SK-N-SH (cell line): ENCODE measurements around the gene LMBR1.

Experiments
- EP300 ChIP-seq, 2 experiments: IDR thresholded peaks; 2 replicates each; pipeline versions ENCODE4 v1.4.0 to v1.6.1; 2012; ENCODE audit warnings: borderline replicate concordance in 1 of 2, low read depth in 1 of 2, low read length in 1 of 2
- GABPA ChIP-seq: IDR thresholded peaks from 2 replicates; pipeline ENCODE4 v1.4.0; 2012; ENCODE audit warnings: low read depth, mild to moderate bottlenecking
- SIN3A ChIP-seq: IDR thresholded peaks from 2 replicates; pipeline ENCODE4 v1.6.1; 2012; ENCODE audit warnings: low read depth, mild to moderate bottlenecking, low read length, moderate library complexity, borderline replicate concordance
- YY1 ChIP-seq: IDR thresholded peaks from 2 replicates; pipeline ENCODE4 v1.4.0; 2012; ENCODE audit warnings: low read depth, mild to moderate bottlenecking
- TF ChIP-seq, protein P1 (sequence below): fragments of 200-600 bp; sonication (generic); IDR thresholded peaks from 2 replicates; pipeline ENCODE4 v1.6.1; 2017; ENCODE audit warnings: antibody characterized with exemption, mild to moderate bottlenecking, moderate library complexity

DNA sequence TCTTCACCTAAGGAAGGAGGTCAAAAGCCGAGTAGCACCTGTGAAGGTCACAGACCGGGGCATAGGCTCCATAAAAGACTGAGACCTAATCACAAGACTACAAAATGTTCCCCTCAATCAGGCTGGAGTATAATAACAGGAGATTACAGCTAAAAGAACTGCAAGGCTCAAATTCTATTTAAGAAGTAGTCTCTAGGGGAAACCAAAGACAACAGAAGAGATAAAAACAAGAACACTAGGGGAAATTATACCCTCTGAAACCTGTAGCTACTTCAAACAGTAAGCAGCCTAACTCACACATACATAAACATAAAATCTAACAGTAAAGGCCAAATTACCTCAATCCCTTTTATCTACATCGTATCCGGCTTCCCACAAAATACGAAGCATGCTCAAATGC lies 38.3 kb downstream of the LMBR1 start:
- TF ChIP-seq SIN3A (no peak), EP300 (IDR thresholded peaks at IDR 0.05; ENCODE audit: borderline replicate concordance in 1 of 2, low read depth in 1 of 2, low read length in 1 of 2) (no peak), GABPA (no peak), YY1 (no peak)
- TF ChIP-seq, protein P1, sequence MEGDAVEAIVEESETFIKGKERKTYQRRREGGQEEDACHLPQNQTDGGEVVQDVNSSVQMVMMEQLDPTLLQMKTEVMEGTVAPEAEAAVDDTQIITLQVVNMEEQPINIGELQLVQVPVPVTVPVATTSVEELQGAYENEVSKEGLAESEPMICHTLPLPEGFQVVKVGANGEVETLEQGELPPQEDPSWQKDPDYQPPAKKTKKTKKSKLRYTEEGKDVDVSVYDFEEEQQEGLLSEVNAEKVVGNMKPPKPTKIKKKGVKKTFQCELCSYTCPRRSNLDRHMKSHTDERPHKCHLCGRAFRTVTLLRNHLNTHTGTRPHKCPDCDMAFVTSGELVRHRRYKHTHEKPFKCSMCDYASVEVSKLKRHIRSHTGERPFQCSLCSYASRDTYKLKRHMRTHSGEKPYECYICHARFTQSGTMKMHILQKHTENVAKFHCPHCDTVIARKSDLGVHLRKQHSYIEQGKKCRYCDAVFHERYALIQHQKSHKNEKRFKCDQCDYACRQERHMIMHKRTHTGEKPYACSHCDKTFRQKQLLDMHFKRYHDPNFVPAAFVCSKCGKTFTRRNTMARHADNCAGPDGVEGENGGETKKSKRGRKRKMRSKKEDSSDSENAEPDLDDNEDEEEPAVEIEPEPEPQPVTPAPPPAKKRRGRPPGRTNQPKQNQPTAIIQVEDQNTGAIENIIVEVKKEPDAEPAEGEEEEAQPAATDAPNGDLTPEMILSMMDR, result no peak
